GM19468 (cell line): ENCODE measurements around the gene MDFIC.

Source experiments
- ATAC-seq: cut with Tn5 transposase; IDR thresholded peaks from one replicate; pipeline ENCODE4 v1.9.1; 2021; ENCODE audit warnings: mild to moderate bottlenecking, moderate library complexity, moderate number of reproducible peaks; ENCODE audit not compliant: unreplicated experiment; ENCODE audit errors: extremely low read depth

MDFIC gene

GRCh38 chr7:114924038-114924712, 2.3 kb downstream of the MDFIC start:
- no peak for ATAC-seq

- no peak for ATAC-seq
These were observed 3.5 kb downstream of the MDFIC start for GRCh38 chr7:114925434-114925833.

GRCh38 chr7:114928060-114928459, 6.2 kb downstream of the MDFIC start:
- ATAC-seq: no peak

GRCh38 chr7:114929570-114929969, 7.7 kb downstream of the MDFIC start:
- no peak for ATAC-seq

- no peak for ATAC-seq
These were observed 8.3 kb downstream of the MDFIC start for GRCh38 chr7:114930107-114930661.

DNA sequence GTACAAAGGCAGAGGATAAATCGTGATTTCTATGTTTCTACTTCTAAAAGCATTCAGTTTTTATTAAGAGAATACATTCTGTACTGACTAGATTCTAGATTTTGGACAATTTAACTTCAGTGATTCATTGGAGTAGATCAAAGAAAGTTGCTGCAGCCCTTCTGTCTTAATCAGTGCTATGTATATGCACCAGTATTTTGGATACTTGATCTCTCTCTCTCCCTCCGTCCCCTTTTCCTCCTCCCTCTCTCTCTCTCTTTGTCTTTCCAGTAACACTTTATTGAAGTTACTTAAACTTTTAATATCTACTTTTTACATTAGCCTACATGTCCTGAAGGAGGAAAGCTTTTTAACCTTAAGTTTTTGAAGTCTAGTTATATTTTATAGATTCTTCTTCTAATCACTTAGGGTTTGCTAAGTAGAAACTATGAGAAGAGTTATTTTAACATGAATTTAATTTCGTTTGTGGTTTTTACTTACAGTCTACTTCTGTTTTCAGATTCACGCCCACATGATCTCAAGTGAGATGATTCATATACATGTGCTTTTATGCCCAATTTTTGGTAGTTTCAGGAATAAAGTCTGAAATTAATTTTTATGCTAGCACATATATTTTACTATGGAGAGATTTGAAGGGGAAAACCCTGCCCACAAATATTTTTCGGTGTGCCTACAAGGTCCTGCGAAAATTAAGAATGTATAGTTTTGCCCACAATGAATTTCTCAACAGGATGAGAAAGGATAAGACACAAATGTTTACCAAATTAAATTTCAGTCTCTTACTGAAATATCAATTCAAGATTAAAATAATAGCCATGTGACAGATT, 9.1 kb downstream of the MDFIC start:
- no peak for ATAC-seq

DNA sequence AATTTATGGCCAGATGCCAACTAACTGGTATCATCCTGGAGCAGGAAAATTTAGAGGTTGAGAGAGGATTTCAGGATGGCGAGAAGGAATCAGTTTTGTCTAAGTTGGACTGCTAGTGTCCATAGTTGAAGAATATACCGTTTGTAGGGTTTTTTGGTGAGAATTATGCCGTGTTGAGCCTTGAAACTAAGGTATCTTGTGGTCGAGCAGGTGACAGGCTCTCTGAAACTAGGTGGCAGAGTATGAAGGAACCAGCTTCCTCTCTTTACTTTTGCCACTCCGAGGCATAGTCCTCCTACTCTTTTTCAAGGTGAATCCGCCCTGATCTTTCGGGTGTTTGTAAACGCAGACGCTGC, 9.7 kb downstream of the MDFIC start:
- peak; percentile 84 for ATAC-seq

- ATAC-seq: no peak
These were observed 11.1 kb downstream of the MDFIC start for GRCh38 chr7:114932991-114933390.

- no peak for ATAC-seq
These were observed 11.8 kb downstream of the MDFIC start for GRCh38 chr7:114933658-114934057.

- ATAC-seq: no peak
These were observed 12.2 kb downstream of the MDFIC start for GRCh38 chr7:114934086-114934485.

DNA sequence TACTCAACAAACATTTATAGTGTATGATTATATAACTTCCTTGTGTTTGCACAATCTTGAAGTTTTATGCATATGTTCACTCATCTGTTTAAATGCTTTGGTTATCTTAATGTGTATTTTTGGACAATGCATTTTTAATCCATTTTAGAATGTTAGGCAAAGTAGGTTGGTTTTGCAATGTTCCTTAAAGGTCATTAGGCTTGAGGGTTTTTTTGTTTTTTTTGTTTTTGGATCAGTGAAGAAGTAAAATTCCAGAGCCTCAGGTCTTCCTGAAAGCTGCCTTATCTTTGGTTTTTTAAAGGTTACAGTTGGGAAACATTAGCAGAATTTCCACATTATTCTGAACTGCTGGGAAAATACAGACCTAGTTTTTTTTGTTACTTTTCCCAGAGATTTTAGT, 12.8 kb downstream of the MDFIC start:
- ATAC-seq: no peak

DNA sequence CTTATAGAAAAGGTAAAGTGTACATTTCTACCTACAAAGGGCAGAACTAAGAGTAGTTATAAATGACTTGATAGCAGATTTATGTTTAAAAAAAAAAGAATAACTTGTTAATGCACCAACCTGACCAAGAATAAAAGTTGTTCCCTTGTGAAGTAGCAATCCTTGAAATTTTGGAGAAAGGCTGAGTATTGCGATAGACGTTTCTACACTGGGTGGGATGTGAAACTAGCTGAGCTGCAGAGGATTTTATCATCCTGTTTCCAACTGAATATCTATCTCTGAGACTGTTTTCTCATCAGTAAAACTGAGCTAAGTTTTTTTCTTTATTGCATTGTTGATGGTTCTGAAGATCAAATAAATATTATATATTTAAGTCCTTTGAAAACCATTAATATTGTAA, 14.6 kb downstream of the MDFIC start:
- no peak for ATAC-seq

GRCh38 chr7:114937446-114937845, 15.6 kb downstream of the MDFIC start:
- no peak for ATAC-seq

- ATAC-seq: no peak
These were observed 16.9 kb downstream of the MDFIC start for GRCh38 chr7:114938785-114939184.

DNA sequence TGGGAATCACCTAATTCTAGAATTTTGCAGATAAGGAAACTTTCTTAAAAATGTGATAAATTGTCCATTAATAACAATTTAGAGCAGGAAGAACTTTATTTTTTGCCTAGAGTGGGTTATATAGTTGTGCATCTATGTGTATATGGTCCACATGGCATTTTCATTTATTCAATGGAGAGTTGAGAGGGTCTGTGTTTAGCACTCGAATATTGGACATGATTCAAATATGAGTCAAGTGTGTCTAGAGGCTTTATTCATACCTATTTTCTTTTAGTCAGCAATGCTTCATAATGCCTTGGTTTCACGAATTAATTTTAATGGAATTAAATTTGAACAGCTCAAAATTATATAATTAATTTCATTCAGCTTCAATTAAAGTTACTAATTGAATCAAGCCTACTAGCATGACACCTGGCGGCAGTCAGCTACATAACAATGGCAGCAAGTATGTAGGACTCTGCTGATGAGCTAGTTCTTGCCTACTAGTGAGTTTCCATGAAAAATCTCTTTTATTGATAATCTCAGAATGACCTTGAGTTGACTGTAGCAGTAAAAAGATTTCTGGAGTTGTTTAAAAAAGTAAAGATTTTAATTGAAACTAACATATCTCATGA, 17.7 kb downstream of the MDFIC start:
- no peak for ATAC-seq

GRCh38 chr7:114940220-114940619, 18.3 kb downstream of the MDFIC start:
- ATAC-seq: no peak

DNA sequence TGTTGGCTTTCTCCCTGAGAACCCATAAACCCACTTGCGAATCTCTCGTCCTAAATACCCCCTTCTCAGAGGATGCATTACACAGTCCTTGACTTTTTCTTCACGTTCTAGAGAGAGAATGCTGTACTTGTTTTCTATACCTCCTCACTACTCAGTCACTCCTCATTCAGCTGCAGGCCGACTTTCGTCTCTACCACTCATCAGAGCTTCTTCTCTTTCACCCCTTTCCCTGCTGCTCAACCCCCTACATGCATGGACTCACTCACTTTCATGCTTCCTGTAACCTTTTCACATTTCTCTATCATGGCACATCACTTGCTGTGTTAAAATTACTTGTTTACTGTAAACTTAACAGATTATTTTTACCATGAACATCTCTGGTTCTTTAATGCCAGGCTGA, 19.8 kb downstream of the MDFIC start:
- peak; percentile 47 for ATAC-seq

- ATAC-seq: peak; percentile 10
These were observed 20.7 kb downstream of the MDFIC start for GRCh38 chr7:114942446-114943175.

DNA sequence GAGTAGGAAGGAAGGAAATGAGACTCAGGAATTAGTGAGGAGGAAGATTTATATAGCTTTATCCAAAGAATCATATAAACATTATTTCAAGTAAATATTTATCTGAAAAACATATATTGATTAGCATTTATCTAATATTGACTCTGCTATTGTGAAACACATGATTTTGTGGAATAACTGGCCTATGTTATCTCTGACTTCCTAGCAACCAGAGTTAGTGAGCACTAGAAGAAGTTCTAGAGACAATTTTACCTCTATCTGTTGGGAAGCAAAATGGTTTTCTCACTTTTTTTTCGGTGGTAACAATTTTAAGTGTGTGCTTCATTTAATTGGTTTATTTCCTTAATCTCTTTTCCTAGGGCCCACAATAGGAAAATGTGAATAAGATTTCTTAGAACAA, 21.6 kb downstream of the MDFIC start:
- ATAC-seq: no peak

GRCh38 chr7:114943953-114944744, 22.3 kb downstream of the MDFIC start:
- no peak for ATAC-seq
